OCI-LY7 (cell line): ENCODE data around the gene FBXO5.

Experiments used
- CTCF ChIP-seq: fragments of 200-600 bp; sonication (generic); conservative IDR thresholded peaks from 2 replicates; pipeline ENCODE4 v1.5.1; 2014; ENCODE audit warnings: mild to moderate bottlenecking, antibody characterized with exemption, low read length, moderate library complexity, mixed read lengths
- EZH2phosphoT487 ChIP-seq: fragments of 200-600 bp; sonication (generic); IDR thresholded peaks from 2 replicates; pipeline ENCODE4 v1.6.1; 2018; ENCODE audit warnings: low read depth, borderline replicate concordance, mild to moderate bottlenecking, mixed run types, antibody characterized with exemption, low read length, moderate library complexity, mixed read lengths

- TF ChIP-seq CTCF (no peak), EZH2phosphoT487 (no peak)
These were observed 36.4 kb downstream of the FBXO5 start for GRCh38 chr6:152946484-152946883.
